Measurements from ENCODE around the gene SLC16A5. TPM values are rescaled to one million over a fixed set of nuclear protein-coding genes. Genes with fewer than 3 reads are reported as not detected.
"Not testable (repeated sequence)": the region's sequence is repeated elsewhere in the genome, so short reads cannot be mapped to it uniquely, and the experiment has no call there.

Gene SLC16A5
- total RNA-seq, 4 donors from 2014 or later: 65.9 to 94.6 (median 79.5) TPM

DNA sequence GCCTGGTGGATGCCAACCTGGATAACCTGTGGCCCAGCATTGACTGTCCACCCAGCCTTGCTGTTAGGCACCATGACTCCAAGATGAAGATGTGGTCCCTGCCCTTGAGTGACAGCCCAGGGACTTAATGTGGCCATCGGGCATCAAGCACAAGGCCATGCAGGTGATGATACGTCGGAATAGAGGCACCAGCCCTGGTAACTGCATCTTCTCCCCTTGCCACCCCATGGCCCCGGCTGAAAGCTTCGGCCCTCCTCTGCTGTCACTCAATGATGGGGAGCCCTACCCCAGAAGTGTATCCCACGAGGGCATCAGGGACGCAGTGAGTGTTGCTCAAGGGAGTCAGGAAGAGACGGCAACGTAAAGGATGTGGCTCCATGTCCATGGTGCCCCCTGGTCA, 41.8 kb downstream of the SLC16A5 start:
- intact Hi-C loops (cut with DNase I; ENCODE audit: low total_unique reads): no loop called here
- H3K27me3 ChIP-seq: no peaks in the 10 kb centered on the region
- no peak for DNase-seq
- no peaks in the 10 kb centered on the region for H3K9me3 ChIP-seq
- in situ Hi-C loops (cut with MboI; ENCODE audit: low pct_ligation_motif_present in 1 of 4, low pct_unique_long_range_greater_than_20kb in 1 of 4, low sequenced_read_pairs in 3 of 4): no loop called here
- no peaks in the 10 kb centered on the region for H3K36me3 ChIP-seq
- TF ChIP-seq POLR2AphosphoS5 (IDR thresholded peaks at IDR 0.05): no peak
- no peak for TF ChIP-seq EP300 (IDR thresholded peaks at IDR 0.05; ENCODE audit: low read depth)
- no peak for TF ChIP-seq POLR2A (IDR thresholded peaks at IDR 0.05)
- TF ChIP-seq, protein P1, sequence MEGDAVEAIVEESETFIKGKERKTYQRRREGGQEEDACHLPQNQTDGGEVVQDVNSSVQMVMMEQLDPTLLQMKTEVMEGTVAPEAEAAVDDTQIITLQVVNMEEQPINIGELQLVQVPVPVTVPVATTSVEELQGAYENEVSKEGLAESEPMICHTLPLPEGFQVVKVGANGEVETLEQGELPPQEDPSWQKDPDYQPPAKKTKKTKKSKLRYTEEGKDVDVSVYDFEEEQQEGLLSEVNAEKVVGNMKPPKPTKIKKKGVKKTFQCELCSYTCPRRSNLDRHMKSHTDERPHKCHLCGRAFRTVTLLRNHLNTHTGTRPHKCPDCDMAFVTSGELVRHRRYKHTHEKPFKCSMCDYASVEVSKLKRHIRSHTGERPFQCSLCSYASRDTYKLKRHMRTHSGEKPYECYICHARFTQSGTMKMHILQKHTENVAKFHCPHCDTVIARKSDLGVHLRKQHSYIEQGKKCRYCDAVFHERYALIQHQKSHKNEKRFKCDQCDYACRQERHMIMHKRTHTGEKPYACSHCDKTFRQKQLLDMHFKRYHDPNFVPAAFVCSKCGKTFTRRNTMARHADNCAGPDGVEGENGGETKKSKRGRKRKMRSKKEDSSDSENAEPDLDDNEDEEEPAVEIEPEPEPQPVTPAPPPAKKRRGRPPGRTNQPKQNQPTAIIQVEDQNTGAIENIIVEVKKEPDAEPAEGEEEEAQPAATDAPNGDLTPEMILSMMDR (IDR thresholded peaks at IDR 0.05): no peak
- WGBS, 2 donors (ENCODE audit: low coverage in 1 of 2): 96% methylated on average over 8 of the region's 9 CpGs; no CpG with 5 or more reads in 1 of the 2 donors
- no peak overlapping the region for H3K4me3 ChIP-seq
- H3K27ac ChIP-seq: peak overlapping the region in 3 of 4 donors; percentile 54 to 97 (median 93)
- H3K4me1 ChIP-seq: peaks cover 7 to 65% (median 33%) of the 10 kb centered on the region in 4 donors

- DNase-seq: no peak
- intact Hi-C loops (cut with DNase I; ENCODE audit: low total_unique reads): no loop called here
- Histone ChIP-seq H3K36me3 (no peaks in the 10 kb centered on the region), H3K4me3 (peak overlapping the region in 3 of 4 donors; percentile 73 to 94 (median 81)), H3K27ac (peak overlapping the region; percentile 90 to 98 (median 95)), H3K9me3 (no peaks in the 10 kb centered on the region), H3K27me3 (no peaks in the 10 kb centered on the region), H3K4me1 (peaks cover 1 to 59% (median 27%) of the 10 kb centered on the region in 4 donors)
- no peak for TF ChIP-seq POLR2AphosphoS5 (IDR thresholded peaks at IDR 0.05)
- TF ChIP-seq, protein P1 (IDR thresholded peaks at IDR 0.05): no peak
- no peak for TF ChIP-seq EP300 (IDR thresholded peaks at IDR 0.05; ENCODE audit: low read depth)
- TF ChIP-seq POLR2A (IDR thresholded peaks at IDR 0.05): no peak
- in situ Hi-C loops (cut with MboI; ENCODE audit: low pct_ligation_motif_present in 1 of 4, low pct_unique_long_range_greater_than_20kb in 1 of 4, low sequenced_read_pairs in 3 of 4): no loop called here
- WGBS, 2 donors (ENCODE audit: low coverage in 1 of 2): 80% methylated on average over 18 of the region's 24 CpGs; no CpG with 5 or more reads in 1 of the 2 donors
Measured at GRCh38 chr17:75130059-75130631, 42.4 kb downstream of the SLC16A5 start.

GRCh38 chr17:75130632-75131277, 43.0 kb downstream of the SLC16A5 start:
- TF ChIP-seq POLR2A (IDR thresholded peaks at IDR 0.05): no peak
- TF ChIP-seq, protein P1 (IDR thresholded peaks at IDR 0.05): peak; percentile 22 to 67 (median 57)
- Histone ChIP-seq H3K9me3 (no peaks in the 10 kb centered on the region), H3K36me3 (no peaks in the 10 kb centered on the region), H3K4me3 (peak overlapping the region; percentile 34 to 94 (median 77)), H3K27ac (peak overlapping the region; percentile 90 to 98 (median 95)), H3K4me1 (peaks cover 0 to 53% (median 24%) of the 10 kb centered on the region in 4 donors), H3K27me3 (no peaks in the 10 kb centered on the region)
- WGBS, 2 donors (ENCODE audit: low coverage in 1 of 2): 11% methylated on average over 29 of the region's 29 CpGs; no CpG with 5 or more reads in 1 of the 2 donors
- intact Hi-C loops (cut with DNase I; ENCODE audit: low total_unique reads) (no loop called here), in situ Hi-C loops (cut with MboI; ENCODE audit: low pct_ligation_motif_present in 1 of 4, low pct_unique_long_range_greater_than_20kb in 1 of 4, low sequenced_read_pairs in 3 of 4) (no loop called here)
- peak; percentile 62 for DNase-seq

GRCh38 chr17:75131278-75132017, 43.7 kb downstream of the SLC16A5 start, which contains the start of gene NT5C:
NT5C (minus strand) TSS chr17:75131742; CDS start chr17:75131707, 35 bp downstream.
- in situ Hi-C loops (cut with MboI; ENCODE audit: low pct_ligation_motif_present in 1 of 4, low pct_unique_long_range_greater_than_20kb in 1 of 4, low sequenced_read_pairs in 3 of 4): no loop called here
- Histone ChIP-seq H3K4me1 (peaks cover 0 to 49% (median 24%) of the 10 kb centered on the region in 4 donors), H3K36me3 (no peaks in the 10 kb centered on the region), H3K27me3 (no peaks in the 10 kb centered on the region), H3K9me3 (no peaks in the 10 kb centered on the region), H3K4me3 (peak within 1 kb of the TSS; percentile 34 to 94 (median 77)), H3K27ac (peak within 1 kb of the TSS; percentile 90 to 98 (median 95))
- peak; percentile 90 for DNase-seq
- TF ChIP-seq, protein P1 (IDR thresholded peaks at IDR 0.05): peak; percentile 55 to 88 (median 71)
- TF ChIP-seq POLR2A (IDR thresholded peaks at IDR 0.05) (peak; percentile 71), EP300 (IDR thresholded peaks at IDR 0.05; ENCODE audit: low read depth) (no peak), POLR2AphosphoS5 (IDR thresholded peaks at IDR 0.05) (peak in 2 of 3 donors; percentile 84 to 90)
- WGBS, 2 donors (ENCODE audit: low coverage in 1 of 2): 0 to 10% methylated on average over 2 to 42 of the region's 82 CpGs
- intact Hi-C loops (cut with DNase I; ENCODE audit: low total_unique reads): no loop called here

DNA sequence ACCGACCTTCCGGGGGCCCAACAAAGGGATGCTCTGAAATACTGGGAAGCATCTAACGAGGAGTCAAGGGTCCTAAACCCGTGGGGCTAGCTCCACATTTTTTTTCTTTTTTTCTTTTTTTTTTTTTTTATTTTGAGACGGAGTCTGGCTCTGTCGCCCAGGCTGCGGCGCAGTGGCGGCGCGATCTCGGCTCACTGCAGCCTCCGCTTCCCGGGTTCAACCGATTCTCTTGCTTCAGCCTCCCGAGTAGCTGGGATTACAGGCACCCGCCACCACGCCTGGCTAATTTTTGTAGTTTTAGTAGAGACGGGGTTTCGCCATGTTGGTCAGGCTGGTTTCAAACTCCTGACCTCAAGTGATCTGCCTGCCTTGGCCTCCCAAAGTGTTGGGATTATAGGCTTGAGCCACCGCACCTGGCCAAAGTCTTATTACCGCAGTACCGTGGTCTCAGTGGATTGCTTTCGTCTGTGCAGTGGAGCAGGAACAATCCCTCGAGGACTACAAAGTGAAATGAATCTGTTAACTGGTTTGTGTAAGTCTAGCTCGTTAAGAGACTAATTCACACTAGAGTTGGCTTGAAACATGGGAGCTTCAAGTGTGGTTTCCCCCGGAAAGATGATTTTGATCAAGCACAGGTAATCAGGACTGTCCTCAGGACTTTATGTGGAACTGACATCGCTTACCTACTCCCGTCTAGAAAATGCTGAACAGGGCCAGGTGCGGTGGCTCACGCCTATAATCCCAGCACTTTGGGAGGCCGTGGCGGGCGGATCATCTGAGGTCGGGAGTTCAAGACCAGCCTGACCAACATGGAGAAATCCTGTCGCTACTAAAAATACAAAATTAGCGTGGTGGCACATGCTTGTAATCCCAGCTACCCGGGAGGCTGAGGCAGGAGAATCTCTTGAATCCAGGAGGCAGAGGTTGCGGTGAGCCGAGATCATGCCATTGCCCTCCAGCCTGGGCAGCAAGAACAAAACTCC, 44.6 kb downstream of the SLC16A5 start:
- Histone ChIP-seq H3K4me3 (peak overlapping the region; percentile 34 to 94 (median 77)), H3K4me1 (peaks cover 0 to 41% (median 23%) of the 10 kb centered on the region in 4 donors), H3K27ac (peak overlapping the region; percentile 90 to 98 (median 95))
- intact Hi-C loops (cut with DNase I; ENCODE audit: low total_unique reads); H3K27me3 ChIP-seq; H3K36me3 ChIP-seq; in situ Hi-C loops (cut with MboI; ENCODE audit: low pct_ligation_motif_present in 1 of 4, low pct_unique_long_range_greater_than_20kb in 1 of 4, low sequenced_read_pairs in 3 of 4); DNase-seq; H3K9me3 ChIP-seq: not testable (repeated sequence)
- 74 to 79% methylated on average over 21 to 40 of the region's 40 CpGs for WGBS, 2 donors (ENCODE audit: low coverage in 1 of 2)
